Fibroblast of skin of left quadriceps (primary cell): ENCODE results near the gene MPZL3.

Experiments used
- DNase-seq, 2 experiments: peaks; one replicate each; pipeline ENCODE4 v3.0.0-alpha.2; 2013; ENCODE audit warnings: low read depth in 2 of 2

MPZL3 gene

GRCh38 chr11:118232659-118233058 is 19.5 kb downstream of the MPZL3 start:
- DNase-seq, result no peak

GRCh38 chr11:118231461-118231860 is 20.7 kb downstream of the MPZL3 start:
- no peak for DNase-seq

DNA sequence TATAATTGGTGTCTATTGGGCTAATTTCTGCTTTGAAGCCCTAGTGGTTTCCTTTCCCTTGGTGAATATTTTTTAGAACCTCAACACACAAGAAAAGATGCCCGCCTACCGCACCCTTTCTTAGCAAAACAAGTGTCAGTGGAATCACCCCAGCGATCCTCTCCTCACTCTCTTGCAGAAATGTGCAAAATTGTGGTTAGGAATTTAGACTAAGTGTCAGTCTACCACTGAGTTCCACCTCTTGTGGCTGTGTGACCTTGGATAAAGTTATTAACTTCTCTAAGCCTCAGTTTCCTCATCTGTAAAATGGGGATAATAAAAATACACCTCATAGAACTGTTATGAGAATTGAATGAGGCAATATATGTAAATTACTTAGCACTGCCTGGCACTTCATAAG is 22.1 kb downstream of the MPZL3 start:
- no peak for DNase-seq

DNA sequence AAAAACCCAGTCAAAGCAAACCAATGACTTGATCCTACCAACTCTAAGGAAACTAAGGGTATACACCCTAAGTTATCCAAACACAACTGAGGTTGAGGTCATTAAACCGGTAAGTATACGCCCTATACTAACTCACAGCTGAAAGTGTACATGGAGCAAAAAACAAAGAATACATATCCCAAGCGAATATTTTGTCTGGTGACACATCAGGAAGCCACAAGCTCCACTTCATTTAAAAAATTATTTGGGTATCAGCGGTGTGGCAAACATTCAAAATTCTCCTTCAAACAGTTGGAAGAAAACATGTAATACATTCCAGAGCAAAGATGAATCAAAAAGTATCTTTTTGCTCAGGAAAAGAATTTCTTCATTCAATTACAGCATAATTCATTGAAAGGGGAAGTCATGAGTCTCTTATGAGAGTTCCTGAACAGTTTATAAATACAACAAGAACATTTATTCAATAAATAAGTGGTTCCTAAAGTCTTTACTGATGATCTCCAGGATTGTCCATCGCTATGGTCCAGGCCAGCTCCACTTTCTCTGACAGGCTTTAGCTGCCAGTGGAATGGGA is 22.8 kb downstream of the MPZL3 start:
- no peak for DNase-seq

- DNase-seq, result no peak
These were observed 24.0 kb downstream of the MPZL3 start for GRCh38 chr11:118227865-118228785.

GRCh38 chr11:118226781-118227180 is 25.4 kb downstream of the MPZL3 start:
- DNase-seq, result no peak

GRCh38 chr11:118226296-118226695 is 25.9 kb downstream of the MPZL3 start:
- no peak for DNase-seq

- no peak for DNase-seq
These were observed 27.5 kb downstream of the MPZL3 start, which contains the start of gene JAML for GRCh38 chr11:118224511-118225188. Gene JAML, minus strand, starts transcription at chr11:118225011. Its CDS starts 10,145 bp downstream, at chr11:118214866.

DNA sequence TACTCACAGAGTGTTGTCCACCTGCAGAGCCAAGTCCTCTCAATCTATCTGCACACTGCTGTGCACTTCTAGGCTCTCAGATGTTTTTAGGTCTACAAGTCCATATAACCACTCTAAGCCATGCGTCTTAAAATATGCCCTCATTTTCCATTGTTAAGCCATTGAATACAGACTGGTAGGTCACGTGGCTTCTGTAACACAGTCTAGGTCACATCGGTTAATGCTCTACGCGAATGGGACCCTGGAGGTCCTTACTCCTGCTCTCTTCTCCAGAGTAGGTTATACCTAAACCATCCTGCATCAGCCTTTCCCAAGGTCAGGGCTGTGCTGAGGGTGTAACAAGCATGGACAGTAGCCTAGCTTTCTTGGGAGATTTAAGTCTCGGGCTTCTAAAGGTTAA is 28.2 kb downstream of the MPZL3 start:
- no peak for DNase-seq

- DNase-seq, result no peak
These were observed 28.6 kb downstream of the MPZL3 start for GRCh38 chr11:118223570-118223969.

GRCh38 chr11:118222437-118222836 is 29.7 kb downstream of the MPZL3 start:
- DNase-seq, result no peak

- no peak for DNase-seq
These were observed 30.7 kb downstream of the MPZL3 start for GRCh38 chr11:118221419-118221818.

DNA sequence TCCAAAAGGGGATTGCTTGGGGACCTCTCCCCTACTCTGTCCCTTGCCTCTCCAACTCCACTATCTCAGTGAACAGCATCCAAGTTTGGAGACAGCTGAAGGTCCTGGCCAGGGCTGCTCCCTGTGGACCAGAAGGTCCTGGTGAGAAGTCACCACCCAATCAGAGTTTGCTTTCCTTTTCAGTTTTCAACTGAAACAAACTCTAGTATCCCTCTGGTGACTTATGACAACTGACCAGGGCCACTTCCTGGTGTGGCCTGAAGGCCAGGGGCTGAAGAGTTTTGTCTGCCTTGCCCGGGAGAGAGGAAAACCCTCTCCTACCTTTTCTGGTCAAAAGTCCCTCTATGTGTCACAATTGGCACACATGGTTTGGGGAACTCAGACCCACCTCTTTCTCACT is 32.4 kb downstream of the MPZL3 start:
- DNase-seq, result no peak

- no peak for DNase-seq
These were observed 32.9 kb downstream of the MPZL3 start for GRCh38 chr11:118219244-118219643.

- DNase-seq, result no peak
These were observed 34.6 kb downstream of the MPZL3 start for GRCh38 chr11:118217575-118217974.

DNA sequence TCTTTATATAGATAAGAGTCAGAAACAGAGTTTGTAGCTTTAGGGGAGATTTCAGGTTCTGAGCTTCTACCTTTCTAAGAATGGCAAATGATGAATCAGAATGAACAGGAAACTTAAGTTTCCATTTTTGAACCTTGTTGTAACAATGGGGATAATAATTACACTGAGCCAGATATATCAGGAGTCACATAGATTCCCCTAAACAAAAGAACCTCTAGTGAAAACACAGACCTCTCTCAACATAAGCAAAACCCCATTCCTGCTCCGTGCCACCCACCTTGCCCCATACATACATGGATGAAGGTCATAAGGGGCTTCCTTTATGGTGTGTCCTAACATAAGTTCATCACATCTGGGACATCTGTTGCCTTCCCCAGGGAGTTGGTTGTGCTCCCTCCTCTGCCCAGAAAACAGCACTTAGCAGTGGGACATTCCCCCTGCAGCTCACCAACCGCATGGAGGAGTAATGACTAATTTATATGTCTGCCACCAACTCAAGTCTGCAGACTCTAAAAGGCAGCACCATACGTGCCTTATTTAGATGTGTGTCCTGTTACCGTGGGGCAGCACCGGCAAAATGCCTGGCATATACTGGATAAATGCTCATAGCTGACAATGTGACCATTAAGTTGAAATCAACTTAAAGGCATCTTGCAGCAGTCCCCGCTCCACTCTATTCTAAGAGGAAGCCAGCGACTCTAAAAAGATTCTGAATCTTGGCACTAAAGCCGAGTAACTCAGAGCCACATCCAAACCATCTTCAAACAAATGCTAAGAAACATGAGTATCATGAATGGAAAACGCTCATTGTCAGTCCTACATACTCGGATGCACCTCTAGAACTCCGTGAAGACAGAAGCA is 35.3 kb downstream of the MPZL3 start:
- no peak for DNase-seq

DNA sequence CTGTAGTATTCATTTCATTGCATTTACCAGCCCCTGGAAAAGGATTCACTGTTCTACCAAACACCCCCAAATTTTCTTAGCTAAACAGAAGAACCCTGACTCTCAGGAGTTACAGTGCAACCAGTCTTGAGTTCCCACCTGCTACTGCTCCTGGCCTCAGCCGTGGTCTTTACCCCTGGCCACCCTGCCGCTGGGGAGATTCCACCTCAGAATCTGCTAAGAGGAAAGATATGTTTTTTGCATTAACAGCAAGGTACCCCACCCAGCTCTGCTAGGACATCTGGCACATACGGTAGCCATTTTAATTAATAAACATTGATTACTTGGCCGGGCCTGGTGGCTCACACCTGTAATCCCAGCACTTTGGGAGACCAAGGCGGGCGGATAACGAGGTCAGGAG is 36.4 kb downstream of the MPZL3 start:
- no peak for DNase-seq

DNA sequence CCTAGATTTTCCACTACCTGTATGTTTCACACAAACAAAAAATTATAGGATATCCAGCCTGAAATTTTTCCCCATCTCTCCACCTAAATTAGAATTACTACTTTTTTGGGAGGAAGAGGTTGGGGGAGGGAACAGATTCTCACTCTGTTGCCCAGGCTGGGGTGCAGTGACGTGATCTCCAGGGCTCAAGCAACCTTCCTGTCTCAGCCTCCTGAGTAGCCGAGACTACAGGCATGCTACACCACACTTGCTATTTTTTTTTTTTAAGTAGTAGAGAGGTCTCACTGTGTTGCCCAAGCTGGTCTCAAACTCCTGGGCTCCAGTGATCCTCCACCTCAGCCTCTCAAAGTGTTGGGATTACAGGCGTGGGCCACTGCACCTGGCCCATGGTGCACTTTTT is 36.9 kb downstream of the MPZL3 start:
- no peak for DNase-seq

DNA sequence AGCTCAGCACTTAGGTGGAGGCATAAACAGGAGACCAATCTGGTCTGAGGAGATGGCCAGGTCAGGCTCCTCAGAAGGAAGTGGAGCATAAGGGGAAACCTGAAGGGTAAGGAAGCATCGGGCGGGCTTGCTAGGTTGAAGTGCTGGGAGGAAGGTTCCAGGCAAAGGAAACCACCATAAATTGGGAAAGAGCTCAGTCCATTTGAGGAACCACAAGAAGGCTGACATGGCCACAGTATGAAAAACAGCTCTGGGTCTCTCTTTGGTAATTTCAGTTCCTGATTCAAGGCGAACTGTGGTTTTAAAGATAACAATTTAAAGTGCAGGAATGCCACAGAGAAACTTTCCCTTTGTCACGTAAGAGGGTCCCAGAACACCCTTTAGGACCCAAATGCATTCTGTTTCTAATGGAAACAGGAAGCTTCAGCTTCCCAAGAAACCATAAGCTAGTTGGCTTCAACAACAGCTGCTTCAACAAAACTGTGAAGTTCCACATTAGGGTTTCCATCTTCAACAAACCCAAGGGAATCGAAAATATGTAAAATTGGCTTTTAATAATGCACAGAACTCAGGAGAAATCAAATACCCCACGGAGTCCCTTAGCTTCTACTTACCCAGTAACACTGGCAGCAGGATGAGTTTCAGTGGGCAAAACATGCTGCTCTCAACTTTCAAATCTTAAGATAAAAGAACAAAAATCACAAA is 37.8 kb downstream of the MPZL3 start:
- no peak for DNase-seq

GRCh38 chr11:118213781-118214180 is 38.4 kb downstream of the MPZL3 start:
- no peak for DNase-seq

GRCh38 chr11:118213201-118213600 is 39.0 kb downstream of the MPZL3 start:
- no peak for DNase-seq
